Left ventricle myocardium inferior (tissue), 1 donor: ENCODE measurements around the gene EHD1. TPM values are rescaled to one million over a fixed set of nuclear protein-coding genes. Genes with fewer than 3 reads are reported as not detected.

ENCODE experiments used
- DNase-seq: peaks from one replicate; pipeline ENCODE4 v3.0.0-alpha.2; 2020
- H3K27ac ChIP-seq: fragments of 200-600 bp; replicated peaks from 2 replicates; pipeline ENCODE4 v1.8.0; 2021
- H3K27me3 ChIP-seq: fragments of 200-600 bp; 2 replicates; pipeline ENCODE4 v1.8.0; 2021; ENCODE audit warnings: low read depth
- H3K36me3 ChIP-seq: fragments of 200-600 bp; 2 replicates; pipeline ENCODE4 v1.8.0; 2021
- H3K4me1 ChIP-seq: fragments of 200-600 bp; 2 replicates; pipeline ENCODE4 v1.8.0; 2021
- H3K4me3 ChIP-seq: fragments of 200-600 bp; 2 replicates; pipeline ENCODE4 v1.8.0; 2021; ENCODE audit warnings: mild to moderate bottlenecking, moderate library complexity
- H3K9me3 ChIP-seq: fragments of 200-600 bp; replicated peaks from 2 replicates; pipeline ENCODE4 v1.8.0; 2021
- CTCF ChIP-seq: fragments of 200-600 bp; IDR thresholded peaks from 2 replicates; pipeline ENCODE4 v1.8.0; 2021; ENCODE audit warnings: antibody characterized with exemption, mild to moderate bottlenecking, borderline replicate concordance
- intact Hi-C: fragments of 100-400 bp; cut with micrococcal nuclease; formaldehyde crosslinking; loops from one replicate; pipeline ENCODE4 v1.11.0; 2022
- total RNA-seq: library from RNA; stranded (reverse); fragmentation: NEBNext Ultra II Directional; extraction: Animal tissue kit (Norgen Biotek cat#: 25700); gene quantifications from one replicate; pipeline ENCODE4 v1.2.1, GENCODE V29; 2021
- donor health status: DM: no; HTN: yes; CAD: no; lungs with severe emphysema.

EHD1 gene
- total RNA-seq, 1 donor from 2014 or later: 40.3 TPM

GRCh38 chr11:64906314-64906635 lies 27.9 kb upstream of the EHD1 start:
- no peaks in the 10 kb centered on the region for H3K9me3 ChIP-seq
- H3K27ac ChIP-seq: no peak overlapping the region
- H3K4me1 ChIP-seq: no peaks in the 10 kb centered on the region
- no peak overlapping the region for H3K4me3 ChIP-seq
- no peak for DNase-seq
- intact Hi-C loops: no loop called here
- no peaks in the 10 kb centered on the region for H3K27me3 ChIP-seq
- H3K36me3 ChIP-seq: peaks cover 100% of the 10 kb centered on the region
- no peak for TF ChIP-seq CTCF

- Histone ChIP-seq H3K4me1 (no peaks in the 10 kb centered on the region), H3K36me3 (peaks cover 100% of the 10 kb centered on the region), H3K27me3 (no peaks in the 10 kb centered on the region), H3K27ac (no peak overlapping the region), H3K9me3 (no peaks in the 10 kb centered on the region), H3K4me3 (no peak overlapping the region)
- no peak for TF ChIP-seq CTCF
- no peak for DNase-seq
- intact Hi-C loops: no loop called here
Measured at GRCh38 chr11:64905516-64906313, 27.3 kb upstream of the EHD1 start.

GRCh38 chr11:64903291-64903833 lies 24.9 kb upstream of the EHD1 start:
- Histone ChIP-seq H3K4me1 (no peaks in the 10 kb centered on the region), H3K36me3 (peaks cover 98% of the 10 kb centered on the region), H3K27me3 (no peaks in the 10 kb centered on the region), H3K27ac (no peak overlapping the region), H3K4me3 (no peak overlapping the region), H3K9me3 (no peaks in the 10 kb centered on the region)
- DNase-seq: no peak
- no peak for TF ChIP-seq CTCF
- intact Hi-C loops: no loop called here

GRCh38 chr11:64902102-64902900 lies 23.9 kb upstream of the EHD1 start:
- Histone ChIP-seq H3K36me3 (peaks cover 98% of the 10 kb centered on the region), H3K27ac (no peak overlapping the region), H3K9me3 (no peaks in the 10 kb centered on the region), H3K4me1 (no peaks in the 10 kb centered on the region), H3K4me3 (no peak overlapping the region), H3K27me3 (no peaks in the 10 kb centered on the region)
- no peak for TF ChIP-seq CTCF
- intact Hi-C loops: no loop called here
- DNase-seq: no peak

- no peak for TF ChIP-seq CTCF
- no peak overlapping the region for H3K27ac ChIP-seq
- no peaks in the 10 kb centered on the region for H3K4me1 ChIP-seq
- intact Hi-C loops: no loop called here
- DNase-seq: no peak
- H3K36me3 ChIP-seq: peaks cover 96% of the 10 kb centered on the region
- no peaks in the 10 kb centered on the region for H3K9me3 ChIP-seq
- H3K4me3 ChIP-seq: no peak overlapping the region
- no peaks in the 10 kb centered on the region for H3K27me3 ChIP-seq
Measured at GRCh38 chr11:64900774-64901173, 22.4 kb upstream of the EHD1 start.
